ENCODE data around the gene GPS1.

- TF ChIP-seq CTCF (IDR thresholded peaks at IDR 0.05; ENCODE audit: poor library complexity): no peak
- no peak for TF ChIP-seq EZH2 (IDR thresholded peaks at IDR 0.05; ENCODE audit: borderline replicate concordance)
- TF ChIP-seq EZH2phosphoT487 (IDR thresholded peaks at IDR 0.05; ENCODE audit: low read depth, severe bottlenecking, unreplicated experiment): no peak
Observed at GRCh38 chr17:82092995-82093751, 41.5 kb downstream of the GPS1 start.
